HK-2 (cell line): ENCODE measurements around the gene FTO.
A peak's percentile ranks its signal among the peaks of the same experiment; 100 is the strongest.
"Not testable (repeated sequence)": the region's sequence is repeated elsewhere in the genome, so short reads cannot be mapped to it uniquely, and the experiment has no call there.

ENCODE experiments used
- DNase-seq: peaks from one replicate; pipeline ENCODE4 v3.0.0-alpha.2; 2018; ENCODE audit not compliant: unreplicated experiment

Gene FTO

DNA sequence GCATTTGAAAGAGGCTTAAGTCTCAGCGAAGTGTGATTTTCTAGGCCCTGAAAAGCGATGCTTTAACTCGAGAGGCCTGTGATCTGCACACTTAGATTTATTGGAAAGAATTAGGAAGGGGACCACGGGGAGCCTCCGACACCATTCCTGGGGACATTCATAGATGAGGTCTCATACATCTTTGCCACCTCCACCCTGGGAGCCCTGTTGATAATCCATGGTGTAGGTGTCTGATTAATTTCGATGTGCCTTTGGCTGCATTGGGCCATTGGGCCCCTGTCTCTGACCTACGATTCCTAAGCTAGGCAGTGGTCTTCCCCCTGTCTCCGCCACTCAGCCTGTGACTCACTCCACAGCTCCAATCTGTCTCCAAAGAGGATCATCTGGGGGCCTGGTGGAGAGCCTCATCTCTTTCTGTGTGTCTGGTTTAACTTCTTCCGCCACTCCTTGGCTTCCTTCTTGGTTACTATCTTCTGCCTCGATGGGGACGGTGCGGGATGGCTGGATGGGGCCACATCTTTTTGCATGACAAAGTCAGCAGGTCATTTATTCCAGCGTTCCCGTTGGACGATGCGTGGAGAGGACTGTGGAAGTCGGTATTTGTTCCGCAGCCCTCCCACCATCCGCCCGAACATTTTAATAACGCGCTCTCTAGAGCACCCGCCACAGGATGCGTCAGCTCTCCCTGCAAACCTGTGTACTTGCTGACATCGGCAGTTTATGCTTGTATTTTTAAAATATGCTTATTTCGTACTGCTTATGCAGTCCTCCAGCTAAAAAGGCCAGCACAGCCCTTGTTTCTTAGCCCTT is 473.3 kb downstream of the FTO start:
- no peak for DNase-seq

- no peak for DNase-seq
Measured at GRCh38 chr16:54177862-54178477, 474.0 kb downstream of the FTO start.

DNA sequence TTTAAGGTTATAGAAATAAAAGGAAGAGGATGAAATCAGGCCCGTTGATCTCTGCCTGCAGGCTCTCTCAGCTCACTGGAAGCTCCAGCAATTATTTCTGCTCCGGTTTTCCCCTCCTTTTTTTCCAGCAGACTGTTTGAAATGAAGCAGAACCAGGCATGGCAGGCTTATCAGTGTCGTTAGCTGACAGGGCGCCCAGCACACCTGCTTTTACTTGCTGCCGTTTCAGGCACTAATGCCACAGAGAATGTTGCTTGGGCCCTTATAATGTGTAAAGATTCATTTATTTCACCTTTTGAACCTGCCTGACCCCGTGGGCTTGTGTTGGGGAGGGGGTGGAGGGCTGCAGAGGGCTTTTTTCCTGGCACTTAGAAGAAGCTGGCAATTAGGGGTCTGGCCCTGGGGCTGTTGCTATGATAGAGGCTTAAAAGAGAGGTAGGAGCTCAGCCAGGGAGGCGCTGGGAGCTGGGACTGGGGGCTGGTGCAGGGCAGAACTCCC is 474.6 kb downstream of the FTO start:
- no peak for DNase-seq

GRCh38 chr16:54180421-54181359 is 476.7 kb downstream of the FTO start:
- DNase-seq, result no peak

DNA sequence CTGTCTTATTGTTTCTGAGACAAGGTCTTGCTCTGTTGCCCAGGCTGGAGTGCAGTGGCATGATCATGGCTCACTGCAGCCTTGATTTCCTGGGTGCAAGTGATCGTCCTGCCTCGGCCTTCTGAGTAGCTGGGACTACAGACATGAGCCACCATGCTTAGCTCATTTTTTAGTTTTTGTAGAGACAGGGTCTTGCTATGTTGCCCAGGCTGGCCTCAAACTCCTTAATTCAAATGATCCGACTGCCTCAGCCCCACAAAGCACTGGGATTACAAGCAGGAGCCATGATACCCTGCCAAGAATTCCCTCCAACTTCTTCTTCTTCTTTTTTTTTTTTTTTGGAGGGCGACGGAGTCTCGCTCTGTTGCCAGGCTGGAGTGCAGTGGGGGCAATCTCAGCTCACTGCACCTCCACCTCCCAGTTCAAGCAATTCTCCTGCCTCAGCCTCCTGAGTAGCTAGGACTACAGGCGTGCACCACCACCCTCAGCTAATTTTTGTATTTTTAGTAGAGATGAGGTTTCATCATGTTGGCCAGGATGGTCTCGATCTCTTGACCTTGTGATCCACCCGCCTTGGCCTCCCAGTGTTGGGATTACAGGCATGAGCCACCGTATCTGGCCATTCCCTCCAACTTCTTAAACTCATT is 477.9 kb downstream of the FTO start:
- not testable (repeated sequence) for DNase-seq

DNA sequence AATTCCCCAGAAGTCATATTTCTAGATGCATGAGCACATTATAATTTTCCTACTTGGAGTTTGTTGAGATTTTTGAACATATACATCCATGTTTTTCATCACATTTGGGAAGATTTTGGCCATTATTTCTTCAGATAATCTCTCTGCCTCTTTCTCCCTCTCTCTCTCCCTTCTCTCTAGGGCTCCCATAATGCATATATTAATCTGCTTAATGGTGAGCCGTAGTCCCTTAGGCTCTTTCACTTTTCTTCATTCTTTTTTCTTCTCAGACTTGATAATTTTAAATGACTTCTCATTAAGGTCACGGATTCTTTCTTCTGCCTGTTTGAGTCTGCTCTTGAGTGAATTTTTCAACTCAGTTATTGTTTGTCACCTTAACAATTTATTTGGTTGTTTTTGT is 481.1 kb downstream of the FTO start:
- DNase-seq, result no peak

- no peak for DNase-seq
Measured at GRCh38 chr16:54191163-54191562, 487.2 kb downstream of the FTO start.

DNA sequence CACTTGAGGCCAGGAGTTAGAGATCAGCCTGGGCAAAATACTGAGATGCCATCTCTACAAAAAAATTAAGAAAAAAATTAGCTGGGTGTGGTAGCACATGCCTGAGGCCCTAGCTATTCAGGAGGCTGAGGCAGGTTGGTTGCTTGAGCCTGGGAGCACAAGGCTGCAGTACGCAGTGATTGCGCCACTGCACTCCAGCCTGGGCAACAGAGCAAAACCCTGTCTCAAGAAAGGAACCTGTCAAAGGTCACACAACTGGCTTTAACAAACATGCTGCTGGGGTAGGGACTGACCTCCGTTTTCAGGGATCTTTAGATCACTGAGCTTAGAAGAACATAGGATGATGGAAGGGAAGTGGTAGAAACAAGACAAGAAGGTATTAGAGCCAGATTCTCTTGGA is 487.6 kb downstream of the FTO start:
- DNase-seq, result no peak

GRCh38 chr16:54193013-54193664 is 489.2 kb downstream of the FTO start:
- no peak for DNase-seq

GRCh38 chr16:54193665-54194333 is 489.8 kb downstream of the FTO start:
- DNase-seq, result peak; percentile 66

DNA sequence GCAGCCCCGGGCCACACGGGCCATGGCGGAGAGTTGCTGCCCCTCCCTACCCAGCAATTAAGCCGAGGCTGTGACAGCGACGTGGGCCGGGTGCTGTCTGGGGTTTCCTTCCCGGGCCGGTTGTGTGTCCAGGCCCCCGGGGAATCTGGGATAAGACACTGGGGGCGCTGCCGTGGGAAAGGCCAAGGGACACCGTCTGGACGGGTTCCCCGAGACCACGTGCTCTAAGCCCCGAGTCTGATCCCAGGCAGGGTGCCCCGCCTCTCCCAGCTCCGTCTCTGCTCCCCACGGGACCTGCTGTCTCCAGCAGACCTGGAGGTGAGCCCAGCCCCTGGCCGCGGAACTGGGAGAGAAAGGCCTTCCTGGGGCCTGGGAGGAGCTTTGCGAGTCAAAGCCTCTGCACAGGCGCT is 490.4 kb downstream of the FTO start:
- DNase-seq, result no peak

- no peak for DNase-seq
Measured at GRCh38 chr16:54197758-54198157, 493.8 kb downstream of the FTO start.

DNA sequence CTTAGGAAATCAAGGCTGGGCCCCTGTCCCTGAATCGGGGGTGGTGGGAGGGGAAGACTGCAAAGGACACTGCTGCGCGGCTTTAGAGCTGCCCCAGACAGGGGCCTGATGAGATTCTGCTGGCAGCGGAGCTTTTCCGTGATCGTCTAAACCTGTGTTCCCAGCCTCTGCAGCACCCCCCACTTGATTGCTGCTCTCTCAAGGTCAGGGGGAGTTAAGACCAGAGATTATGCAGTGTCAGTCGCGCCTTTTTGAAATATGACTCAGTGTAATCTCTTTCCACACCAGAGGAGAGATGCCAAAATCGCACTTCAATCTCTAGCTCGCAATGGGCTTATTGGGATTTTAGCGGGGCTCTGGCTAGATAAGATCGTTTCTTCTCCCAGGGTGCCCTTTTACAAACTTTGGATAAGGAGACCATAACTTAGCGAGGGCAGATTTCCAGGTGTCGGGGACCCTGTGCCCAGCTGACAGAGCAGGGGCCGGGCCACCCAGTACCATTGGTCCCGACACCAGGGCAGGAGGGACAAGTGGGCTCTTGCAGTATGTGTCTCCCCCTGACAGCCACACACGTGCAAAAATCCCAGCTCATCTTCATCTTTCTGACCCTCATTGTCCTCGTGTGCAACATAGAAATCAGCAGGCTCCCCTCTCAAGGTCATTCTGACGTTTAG is 495.7 kb downstream of the FTO start:
- DNase-seq, result no peak

DNA sequence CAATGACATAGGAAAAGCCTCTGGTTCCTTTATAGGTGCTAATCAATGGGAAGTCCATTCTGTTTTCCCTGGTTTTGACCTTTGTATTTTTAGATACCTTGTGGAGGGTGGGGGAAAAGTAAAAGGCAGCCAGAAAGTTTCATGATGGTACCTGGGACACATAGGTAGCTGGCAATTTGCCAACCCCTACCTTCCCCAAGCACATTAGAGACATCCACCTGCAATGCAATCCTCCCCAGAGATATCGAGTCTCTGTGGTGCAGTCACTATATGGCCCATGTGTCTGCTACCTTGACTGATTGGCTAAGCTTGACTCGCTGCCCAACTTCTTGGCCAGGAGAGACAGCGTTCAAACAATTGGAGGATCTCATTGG is 496.2 kb downstream of the FTO start:
- no peak for DNase-seq

DNA sequence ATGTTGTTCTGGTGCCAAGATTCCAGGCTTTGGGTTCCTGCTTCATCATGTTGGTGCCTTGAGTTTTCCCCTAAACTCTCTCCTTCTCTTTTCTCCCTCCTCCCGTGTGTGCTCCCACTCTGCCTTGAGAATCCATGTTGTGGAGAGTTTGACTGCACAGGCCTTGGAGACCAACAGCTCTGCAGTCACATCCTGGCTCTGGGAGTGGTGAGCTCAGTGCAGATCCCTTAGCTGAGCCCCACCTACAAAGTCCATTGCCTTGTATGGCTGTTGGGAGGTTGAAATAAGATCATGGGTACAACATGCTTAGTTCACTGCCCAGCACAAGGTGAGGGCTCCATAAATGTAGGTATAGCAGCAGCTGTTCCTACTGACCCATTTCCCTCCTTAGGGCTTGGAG is 496.8 kb downstream of the FTO start:
- no peak for DNase-seq

GRCh38 chr16:54201200-54201599 is 497.2 kb downstream of the FTO start:
- no peak for DNase-seq
